OCI-LY7 (cell line): Measurements from ENCODE around the gene KAT7. TPM values are rescaled to one million over a fixed set of nuclear protein-coding genes. Genes with fewer than 3 reads are reported as not detected.

Experiments
- BruUV-seq: library from RNA; stranded (reverse); fragments of 400-500 nt; replicated peaks from 2 replicates; lab custom pipeline; 2021; lab: Mats Ljungman, UMichigan
- CTCF ChIA-PET: fragments of 300-600 bp; sonication (Branson Sonifier 250); formaldehyde crosslinking; loops from one replicate; lab custom pipeline; 2022; ENCODE audit warnings: antibody characterized with exemption; ENCODE audit not compliant: unreplicated experiment; lab: Charles Lee
- POLR2A ChIA-PET: fragments of 300-600 bp; sonication (Branson Sonifier 250); formaldehyde crosslinking; loops from one replicate; lab custom pipeline; 2022; ENCODE audit warnings: antibody characterized with exemption; lab: Charles Lee
- DNase-seq: peaks from one replicate; pipeline ENCODE4 v3.0.0-alpha.2; 2015; ENCODE audit warnings: low spot score
- H2AFZ ChIP-seq: fragments of 200-600 bp; sonication (generic), shearing (Covaris generic); 2 replicates; pipeline ENCODE4 v1.6.1; 2014; ENCODE audit warnings: mild to moderate bottlenecking, antibody characterized with exemption, low read length, moderate library complexity
- H3K27ac ChIP-seq: fragments of 200-600 bp; sonication (generic); 2 replicates; pipeline ENCODE4 v1.5.1; 2014; ENCODE audit warnings: mixed run types, low read depth, mild to moderate bottlenecking, moderate library complexity, low read length, inconsistent platforms; ENCODE audit not compliant: poor library complexity, severe bottlenecking
- H3K36me3 ChIP-seq: fragments of 200-600 bp; sonication (generic); 2 replicates; pipeline ENCODE4 v1.6.1; 2014; ENCODE audit warnings: mild to moderate bottlenecking, antibody characterized with exemption, low read length, moderate library complexity, mixed read lengths; ENCODE audit not compliant: insufficient read depth
- H3K4me1 ChIP-seq: fragments of 200-600 bp; sonication (generic); 2 replicates; pipeline ENCODE4 v1.5.1; 2014; ENCODE audit warnings: mild to moderate bottlenecking, low read length; ENCODE audit not compliant: insufficient read depth, poor library complexity, severe bottlenecking
- H3K4me2 ChIP-seq: fragments of 200-600 bp; sonication (generic); 2 replicates; pipeline ENCODE4 v1.6.1; 2014; ENCODE audit warnings: mild to moderate bottlenecking, low read length
- H3K4me3 ChIP-seq: fragments of 200-600 bp; sonication (generic); 2 replicates; pipeline ENCODE4 v1.5.1; 2014; ENCODE audit warnings: mild to moderate bottlenecking, low read depth, low read length; ENCODE audit not compliant: poor library complexity, severe bottlenecking
- H3K79me2 ChIP-seq: fragments of 200-600 bp; sonication (generic); 2 replicates; pipeline ENCODE4 v1.6.1; 2016; ENCODE audit warnings: low read depth, mild to moderate bottlenecking, low read length, moderate library complexity, mixed read lengths; ENCODE audit not compliant: insufficient read depth
- H3K9me2 ChIP-seq: fragments of 200-600 bp; sonication (generic); 2 replicates; pipeline ENCODE4 v1.6.1; 2016; ENCODE audit warnings: mild to moderate bottlenecking, low read length, mixed read lengths; ENCODE audit not compliant: insufficient read depth
- H3K9me3 ChIP-seq: fragments of 200-600 bp; sonication (generic); 2 replicates; pipeline ENCODE4 v1.6.1; 2014; ENCODE audit warnings: mild to moderate bottlenecking, mixed run types, low read length, mixed read lengths
- H4K20me1 ChIP-seq: fragments of 200-600 bp; sonication (generic); 2 replicates; pipeline ENCODE4 v1.6.1; 2014; ENCODE audit warnings: mild to moderate bottlenecking, antibody characterized with exemption, low read length, moderate library complexity, mixed read lengths; ENCODE audit not compliant: insufficient read depth
- CTCF ChIP-seq: fragments of 200-600 bp; sonication (generic); conservative IDR thresholded peaks from 2 replicates; pipeline ENCODE4 v1.5.1; 2014; ENCODE audit warnings: mild to moderate bottlenecking, antibody characterized with exemption, low read length, moderate library complexity, mixed read lengths
- EZH2phosphoT487 ChIP-seq: fragments of 200-600 bp; sonication (generic); IDR thresholded peaks from 2 replicates; pipeline ENCODE4 v1.6.1; 2018; ENCODE audit warnings: low read depth, borderline replicate concordance, mild to moderate bottlenecking, mixed run types, antibody characterized with exemption, low read length, moderate library complexity, mixed read lengths
- intact Hi-C: fragments of 100-400 bp; cut with micrococcal nuclease; formaldehyde crosslinking; loops from one replicate; pipeline ENCODE4 v1.10.0; 2022; ENCODE audit not compliant: unreplicated experiment
- total RNA-seq, 2 experiments: library from RNA; depleted of rRNA in 1 of 2; stranded (reverse); fragments of >200 nt in 1 of 2; shearing (Covaris generic) in 1 of 2; gene quantifications; 2 replicates each; pipeline ENCODE4 v1.2.3, GENCODE V29; 2014 to 2022

The KAT7 gene
- total RNA-seq, 2 experiments from 2014 or later: 43.3 to 70.3 TPM

DNA sequence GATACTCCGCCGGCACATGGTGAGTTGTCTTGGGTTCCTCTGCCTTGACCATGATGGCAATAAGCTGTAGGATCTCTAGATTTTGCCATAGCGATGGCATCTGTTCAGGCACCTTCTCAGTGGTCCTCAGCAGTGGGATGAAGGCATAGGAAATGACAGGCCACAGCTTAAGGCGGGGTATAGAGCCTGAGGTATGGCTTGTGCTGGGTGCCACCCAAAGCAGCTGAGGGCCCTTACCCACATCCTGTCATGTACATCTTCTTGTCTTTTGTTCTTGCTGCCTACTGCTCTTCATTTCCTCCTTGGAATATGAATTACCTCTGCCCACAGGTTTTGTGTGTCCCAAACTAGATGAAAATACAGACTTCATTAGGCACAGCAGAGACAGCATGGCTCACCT, 29.5 kb downstream of the KAT7 start:
- Histone ChIP-seq H3K4me2 (no peak overlapping the region), H3K27ac (no peak overlapping the region), H3K9me2 (no peaks in the 10 kb centered on the region), H3K4me1 (no peaks in the 10 kb centered on the region), H3K9me3 (no peaks in the 10 kb centered on the region), H2AFZ (no peak overlapping the region), H3K79me2 (no peaks in the 10 kb centered on the region), H4K20me1 (no peaks in the 10 kb centered on the region), H3K4me3 (no peak overlapping the region), H3K36me3 (peaks cover 100% of the 10 kb centered on the region)
- ChIA-PET POLR2A (no interaction called here), CTCF (no interaction called here)
- TF ChIP-seq CTCF: no peak
- TF ChIP-seq EZH2phosphoT487: no peak
- no TSS peak for BruUV-seq
- intact Hi-C loops: no loop called here
- DNase-seq: no peak

DNA sequence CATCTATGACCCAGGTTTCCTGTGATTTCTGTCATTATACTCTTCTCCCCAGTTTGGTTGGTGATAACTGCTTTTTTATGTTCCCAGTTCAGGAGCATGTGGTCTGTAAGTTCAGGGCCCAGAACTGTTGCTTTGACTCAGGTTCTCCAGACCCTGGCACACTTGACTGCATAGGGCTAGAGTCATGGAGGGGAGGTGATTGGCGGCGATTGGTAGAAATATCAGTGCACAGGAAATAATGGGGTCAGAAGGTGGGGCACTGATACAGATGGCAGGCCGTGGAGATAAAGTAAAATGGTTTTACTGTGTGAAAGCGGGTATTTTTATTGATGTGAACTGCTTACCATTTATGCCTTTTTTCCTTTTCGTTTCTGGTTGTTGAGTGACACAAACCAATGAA, 30.7 kb downstream of the KAT7 start:
- CTCF ChIA-PET: no interaction called here
- no peak for TF ChIP-seq EZH2phosphoT487
- Histone ChIP-seq H4K20me1 (no peaks in the 10 kb centered on the region), H3K79me2 (no peaks in the 10 kb centered on the region), H3K9me3 (no peaks in the 10 kb centered on the region), H3K36me3 (peaks cover 100% of the 10 kb centered on the region), H2AFZ (no peak overlapping the region), H3K4me1 (no peaks in the 10 kb centered on the region), H3K4me2 (no peak overlapping the region), H3K27ac (no peak overlapping the region), H3K4me3 (no peak overlapping the region), H3K9me2 (no peaks in the 10 kb centered on the region)
- no peak for DNase-seq
- BruUV-seq: no TSS peak
- POLR2A ChIA-PET: no interaction called here
- intact Hi-C loops: no loop called here

DNA sequence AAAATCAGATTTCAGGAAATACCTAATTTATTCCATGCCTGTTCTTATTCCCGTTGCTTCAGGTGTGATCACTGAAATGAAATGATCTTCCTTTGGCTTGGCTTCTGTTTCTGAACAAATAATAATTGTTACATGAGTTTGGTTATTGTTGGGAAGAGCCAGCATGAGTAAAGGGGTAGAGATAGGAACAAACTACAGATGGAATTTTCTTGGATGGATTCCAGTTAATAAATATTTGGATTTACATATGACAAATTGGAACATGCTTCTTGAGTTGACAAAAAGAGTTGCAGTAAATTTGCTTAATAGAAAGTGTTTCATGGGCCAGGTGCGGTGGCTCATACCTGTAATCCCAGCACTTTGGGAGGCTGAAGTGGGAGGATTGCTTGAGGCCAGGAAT, 31.2 kb downstream of the KAT7 start:
- Histone ChIP-seq H3K9me3 (no peaks in the 10 kb centered on the region), H3K79me2 (no peaks in the 10 kb centered on the region), H3K9me2 (no peaks in the 10 kb centered on the region), H3K4me1 (no peaks in the 10 kb centered on the region), H2AFZ (no peak overlapping the region), H3K4me2 (no peak overlapping the region), H3K36me3 (peaks cover 100% of the 10 kb centered on the region), H4K20me1 (no peaks in the 10 kb centered on the region), H3K4me3 (no peak overlapping the region), H3K27ac (no peak overlapping the region)
- intact Hi-C loops: no loop called here
- ChIA-PET CTCF (no interaction called here), POLR2A (no interaction called here)
- BruUV-seq: no TSS peak
- no peak for TF ChIP-seq CTCF
- TF ChIP-seq EZH2phosphoT487: no peak
- DNase-seq: no peak
